ENCODE results near the gene CTSF.

CTSF gene

DNA sequence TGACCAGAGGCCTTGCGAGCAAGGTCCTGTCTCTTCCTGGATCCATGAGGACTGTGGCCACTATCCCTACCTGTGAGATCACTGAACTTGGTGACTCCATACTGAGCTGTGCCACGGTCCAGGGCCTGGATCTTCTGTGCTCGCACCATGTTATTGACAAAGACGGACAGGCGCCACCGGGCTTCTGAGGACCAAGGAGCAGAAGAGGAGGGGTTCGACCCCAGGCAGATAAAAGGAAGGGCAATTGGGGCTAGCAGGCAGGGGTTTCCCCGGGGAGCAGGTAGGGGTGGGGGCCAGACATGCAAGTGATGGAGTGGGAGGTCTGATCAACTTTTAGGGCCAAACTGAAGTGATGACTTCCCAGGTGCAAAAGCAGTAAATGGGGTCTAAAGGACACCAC, 2.2 kb downstream of the CTSF start:
- CTCF ChIA-PET: interaction anchor here (1.3 to 3.9 kb wide), 2 partner anchors 14 to 78 kb away, joined by 3 to 14 read pairs; no protein-coding TSS in a partner anchor
- POLR2A ChIA-PET: interaction anchor here (0.6 kb wide), 1 partner anchor 286 kb away, joined by 3 read pairs; no protein-coding TSS in a partner anchor
- WGBS (ENCODE audit: insufficient coverage): 100% methylated on average over 5 of the region's 8 CpGs

DNA sequence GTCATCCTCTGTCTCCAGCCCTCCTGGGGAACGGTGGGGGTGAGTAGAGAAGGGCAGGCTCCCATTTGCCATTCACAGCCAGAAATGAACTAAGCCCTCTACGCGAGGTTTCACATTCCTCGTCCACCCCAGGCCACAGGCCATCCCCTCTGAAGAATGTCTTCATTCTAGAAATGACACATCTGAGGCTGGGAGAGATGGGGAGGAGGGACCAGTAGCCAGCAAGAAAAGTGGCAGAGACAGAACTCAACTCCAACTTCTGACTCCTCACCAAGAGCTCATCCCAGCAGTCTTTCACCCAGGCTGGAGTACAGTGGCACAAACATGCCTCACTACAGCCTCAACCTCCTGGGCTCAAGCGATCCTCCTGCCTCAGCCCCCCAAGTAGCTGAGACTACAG, 3.4 kb downstream of the CTSF start:
- CTCF ChIA-PET: interaction anchor here (1.0 to 1.3 kb wide), 2 partner anchors 13 to 77 kb away, joined by 3 to 4 read pairs; no protein-coding TSS in a partner anchor
- POLR2A ChIA-PET: no interaction called here
- Histone ChIP-seq H3K4me3 (ENCODE audit: control insufficient read depth in 1 of 7, extremely low read depth in 1 of 7, insufficient read depth in 4 of 7, low read depth in 2 of 7, low read length in 6 of 7) (no peak overlapping the region), H3K4me1 (ENCODE audit: control extremely low read depth in 1 of 4, control insufficient read depth in 4 of 4, insufficient read depth in 4 of 4, low read length in 3 of 4) (peaks cover 0 to 14% (median 10%) of the 10 kb centered on the region in 4 experiments), H3K36me3 (ENCODE audit: control insufficient read depth in 4 of 4, insufficient read depth in 4 of 4, low read length in 3 of 4) (peaks cover 0 to 20% (median 5%) of the 10 kb centered on the region in 4 experiments), H3K9me3 (ENCODE audit: control extremely low read depth in 1 of 5, control insufficient read depth in 4 of 5, insufficient read depth in 2 of 5, low read depth in 1 of 5, low read length in 4 of 5) (no peaks in the 10 kb centered on the region), H3K27me3 (replicated peaks in 2 of 5; ENCODE audit: control insufficient read depth in 4 of 5, insufficient read depth in 5 of 5, low read length in 4 of 5) (peaks cover 0 to 4% (median 0%) of the 10 kb centered on the region in 5 experiments), H3K27ac (ENCODE audit: insufficient read depth in 1 of 2, low read depth in 1 of 2, low read length in 2 of 2, poor library complexity in 1 of 2, severe bottlenecking in 2 of 2) (no peak overlapping the region)
- DNase-seq: no peak
- 95% methylated on average over 4 of the region's 5 CpGs for WGBS (ENCODE audit: insufficient coverage)

More for the DNA sequence above, 2.2 kb downstream of the CTSF start:
- Histone ChIP-seq H3K27ac (ENCODE audit: insufficient read depth in 1 of 2, low read depth in 1 of 2, low read length in 2 of 2, poor library complexity in 1 of 2, severe bottlenecking in 2 of 2) (no peak overlapping the region), H3K36me3 (ENCODE audit: control insufficient read depth in 4 of 4, insufficient read depth in 4 of 4, low read length in 3 of 4) (peaks cover 0 to 20% (median 5%) of the 10 kb centered on the region in 4 experiments), H3K27me3 (replicated peaks in 2 of 5; ENCODE audit: control insufficient read depth in 4 of 5, insufficient read depth in 5 of 5, low read length in 4 of 5) (peaks cover 0 to 2% (median 0%) of the 10 kb centered on the region in 5 experiments), H3K4me1 (ENCODE audit: control extremely low read depth in 1 of 4, control insufficient read depth in 4 of 4, insufficient read depth in 4 of 4, low read length in 3 of 4) (peaks cover 0 to 14% (median 10%) of the 10 kb centered on the region in 4 experiments), H3K4me3 (ENCODE audit: control insufficient read depth in 1 of 7, extremely low read depth in 1 of 7, insufficient read depth in 4 of 7, low read depth in 2 of 7, low read length in 6 of 7) (no peak overlapping the region), H3K9me3 (ENCODE audit: control extremely low read depth in 1 of 5, control insufficient read depth in 4 of 5, insufficient read depth in 2 of 5, low read depth in 1 of 5, low read length in 4 of 5) (no peaks in the 10 kb centered on the region)
- DNase-seq: no peak

DNA sequence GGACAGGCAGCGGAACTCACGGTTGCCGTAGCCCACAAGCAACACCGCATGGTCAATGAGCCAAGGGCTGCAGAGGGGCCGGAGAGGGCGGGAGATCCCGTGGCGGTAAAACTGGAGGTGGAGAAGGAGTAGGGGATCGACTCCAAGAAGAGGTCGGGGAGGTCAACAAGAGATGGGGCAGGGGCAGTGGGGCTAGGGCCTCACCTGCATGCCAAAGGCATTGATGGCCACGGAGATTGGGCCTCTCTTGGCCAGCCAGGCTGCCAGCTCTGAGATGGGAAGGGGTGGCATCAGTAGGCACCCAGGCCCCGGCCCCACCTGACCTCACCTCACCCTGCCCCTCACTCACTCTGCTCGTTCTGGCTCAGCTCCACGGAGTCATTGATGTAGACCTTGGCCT, 3.9 kb downstream of the CTSF start:
- peaks cover 0 to 20% (median 5%) of the 10 kb centered on the region in 4 experiments for H3K36me3 ChIP-seq (ENCODE audit: control insufficient read depth in 4 of 4, insufficient read depth in 4 of 4, low read length in 3 of 4)
- 96% methylated on average over 13 of the region's 14 CpGs for WGBS (ENCODE audit: insufficient coverage)
- H3K4me3 ChIP-seq (ENCODE audit: control insufficient read depth in 1 of 7, extremely low read depth in 1 of 7, insufficient read depth in 4 of 7, low read depth in 2 of 7, low read length in 6 of 7): no peak overlapping the region
- no peaks in the 10 kb centered on the region for H3K9me3 ChIP-seq (ENCODE audit: control extremely low read depth in 1 of 5, control insufficient read depth in 4 of 5, insufficient read depth in 2 of 5, low read depth in 1 of 5, low read length in 4 of 5)
- H3K27ac ChIP-seq (ENCODE audit: insufficient read depth in 1 of 2, low read depth in 1 of 2, low read length in 2 of 2, poor library complexity in 1 of 2, severe bottlenecking in 2 of 2): no peak overlapping the region
- ChIA-PET CTCF (interaction anchor here (1.0 kb wide), 1 partner anchor 14 kb away, joined by 4 read pairs; no protein-coding TSS in a partner anchor), POLR2A (no interaction called here)
- H3K4me1 ChIP-seq (ENCODE audit: control extremely low read depth in 1 of 4, control insufficient read depth in 4 of 4, insufficient read depth in 4 of 4, low read length in 3 of 4): peaks cover 0 to 14% (median 10%) of the 10 kb centered on the region in 4 experiments
- no peak for DNase-seq
- peaks cover 0 to 4% (median 0%) of the 10 kb centered on the region in 5 experiments for H3K27me3 ChIP-seq (replicated peaks in 2 of 5; ENCODE audit: control insufficient read depth in 4 of 5, insufficient read depth in 5 of 5, low read length in 4 of 5)

DNA sequence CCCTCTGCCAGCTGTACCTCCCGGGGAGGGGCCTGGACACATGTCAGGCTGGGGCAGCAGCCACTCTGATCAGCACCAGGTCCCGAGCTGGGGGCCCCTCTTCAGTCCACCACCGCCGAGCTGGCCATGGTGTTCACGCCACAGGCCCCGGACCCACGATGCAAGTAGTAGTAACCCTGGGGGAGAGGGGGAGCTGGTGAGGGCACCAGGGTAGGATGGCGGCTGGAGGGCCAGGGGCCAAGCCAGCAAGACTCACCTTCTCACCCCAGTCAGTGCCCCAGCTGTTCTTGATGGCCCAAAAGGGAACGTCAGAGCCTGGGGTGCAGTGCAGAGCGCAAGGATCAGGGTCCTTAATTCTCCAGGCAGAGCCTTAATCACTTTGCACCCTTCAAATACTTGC, 4.6 kb downstream of the CTSF start:
- H3K9me3 ChIP-seq (ENCODE audit: control extremely low read depth in 1 of 5, control insufficient read depth in 4 of 5, insufficient read depth in 2 of 5, low read depth in 1 of 5, low read length in 4 of 5): no peaks in the 10 kb centered on the region
- no peak for DNase-seq
- ChIA-PET CTCF (interaction anchor here (1.0 to 2.1 kb wide), 3 partner anchors 14 to 115 kb away, joined by 3 to 11 read pairs (median 3); no protein-coding TSS in a partner anchor), POLR2A (no interaction called here)
- peaks cover 0 to 20% (median 5%) of the 10 kb centered on the region in 4 experiments for H3K36me3 ChIP-seq (ENCODE audit: control insufficient read depth in 4 of 4, insufficient read depth in 4 of 4, low read length in 3 of 4)
- peaks cover 0 to 5% (median 4%) of the 10 kb centered on the region in 5 experiments for H3K27me3 ChIP-seq (replicated peaks in 2 of 5; ENCODE audit: control insufficient read depth in 4 of 5, insufficient read depth in 5 of 5, low read length in 4 of 5)
- no peak overlapping the region for H3K27ac ChIP-seq (ENCODE audit: insufficient read depth in 1 of 2, low read depth in 1 of 2, low read length in 2 of 2, poor library complexity in 1 of 2, severe bottlenecking in 2 of 2)
- WGBS (ENCODE audit: insufficient coverage): 93% methylated on average over 6 of the region's 10 CpGs
- no peak overlapping the region for H3K4me3 ChIP-seq (ENCODE audit: control insufficient read depth in 1 of 7, extremely low read depth in 1 of 7, insufficient read depth in 4 of 7, low read depth in 2 of 7, low read length in 6 of 7)
- peaks cover 0 to 17% (median 12%) of the 10 kb centered on the region in 4 experiments for H3K4me1 ChIP-seq (ENCODE audit: control extremely low read depth in 1 of 4, control insufficient read depth in 4 of 4, insufficient read depth in 4 of 4, low read length in 3 of 4)

DNA sequence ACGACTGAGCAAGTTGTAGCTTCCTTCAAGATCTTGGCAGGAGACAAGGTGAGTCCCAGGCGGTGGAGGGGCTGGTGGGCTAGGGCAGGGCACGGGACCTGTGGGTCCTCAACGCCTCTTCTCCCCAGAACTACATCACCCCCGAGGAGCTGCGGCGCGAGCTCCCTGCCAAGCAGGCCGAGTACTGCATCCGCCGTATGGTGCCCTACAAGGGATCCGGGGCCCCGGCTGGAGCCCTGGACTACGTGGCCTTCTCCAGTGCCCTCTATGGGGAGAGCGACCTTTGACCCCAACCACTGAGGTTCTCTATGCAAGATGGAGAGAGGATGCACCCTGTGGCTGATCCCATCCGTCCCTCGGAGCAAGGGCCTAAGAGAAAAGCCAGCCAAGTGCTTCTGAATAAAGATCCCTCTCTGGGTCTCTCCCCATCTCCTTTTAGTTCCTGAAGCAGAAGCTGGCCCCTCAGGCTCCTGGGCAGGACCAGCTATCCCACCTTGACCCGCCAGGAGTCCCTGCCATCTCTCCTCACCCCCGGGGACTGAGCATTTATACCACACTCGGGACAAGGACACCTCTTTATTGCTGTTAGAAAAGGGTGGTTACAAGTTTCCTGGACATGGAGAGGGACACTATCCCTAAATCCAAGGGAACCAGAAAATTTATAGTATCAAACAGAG, 5.4 kb downstream of the CTSF start:
- ChIA-PET POLR2A (no interaction called here), CTCF (interaction anchor here (1.0 to 2.1 kb wide), 4 partner anchors 10 to 116 kb away, joined by 3 to 11 read pairs (median 4); no protein-coding TSS in a partner anchor)
- 96% methylated on average over 20 of the region's 20 CpGs for WGBS (ENCODE audit: insufficient coverage)
- Histone ChIP-seq H3K36me3 (ENCODE audit: control insufficient read depth in 4 of 4, insufficient read depth in 4 of 4, low read length in 3 of 4) (peaks cover 0 to 20% (median 5%) of the 10 kb centered on the region in 4 experiments), H3K4me1 (ENCODE audit: control extremely low read depth in 1 of 4, control insufficient read depth in 4 of 4, insufficient read depth in 4 of 4, low read length in 3 of 4) (peaks cover 0 to 10% (median 6%) of the 10 kb centered on the region in 4 experiments), H3K9me3 (ENCODE audit: control extremely low read depth in 1 of 5, control insufficient read depth in 4 of 5, insufficient read depth in 2 of 5, low read depth in 1 of 5, low read length in 4 of 5) (no peaks in the 10 kb centered on the region), H3K4me3 (ENCODE audit: control insufficient read depth in 1 of 7, extremely low read depth in 1 of 7, insufficient read depth in 4 of 7, low read depth in 2 of 7, low read length in 6 of 7) (no peak overlapping the region), H3K27me3 (replicated peaks in 2 of 5; ENCODE audit: control insufficient read depth in 4 of 5, insufficient read depth in 5 of 5, low read length in 4 of 5) (peaks cover 0 to 12% (median 4%) of the 10 kb centered on the region in 5 experiments), H3K27ac (ENCODE audit: insufficient read depth in 1 of 2, low read depth in 1 of 2, low read length in 2 of 2, poor library complexity in 1 of 2, severe bottlenecking in 2 of 2) (no peak overlapping the region)
- no peak for DNase-seq

DNA sequence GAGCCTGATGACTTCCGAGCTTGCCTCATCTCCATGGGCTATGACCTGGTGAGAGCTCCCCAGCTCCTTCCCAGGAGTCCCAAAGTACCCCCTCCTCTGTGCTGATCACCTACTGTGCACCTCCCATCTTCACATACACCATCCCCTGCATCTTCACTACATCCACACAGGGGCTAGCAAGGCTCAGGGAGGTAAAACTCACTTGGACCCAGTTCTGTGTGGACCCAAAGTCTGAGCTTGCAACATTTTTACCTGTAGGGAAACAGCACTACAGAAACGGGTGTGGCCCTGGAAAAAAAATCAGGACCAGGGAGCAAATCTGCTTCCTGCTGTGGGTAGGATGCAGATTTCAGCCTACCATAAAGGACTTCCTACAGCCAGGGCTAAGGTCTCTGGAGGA, 6.1 kb downstream of the CTSF start:
- H3K9me3 ChIP-seq (ENCODE audit: control extremely low read depth in 1 of 5, control insufficient read depth in 4 of 5, insufficient read depth in 2 of 5, low read depth in 1 of 5, low read length in 4 of 5): no peaks in the 10 kb centered on the region
- 93% methylated on average over 1 of the region's 2 CpGs for WGBS (ENCODE audit: insufficient coverage)
- CTCF ChIA-PET: interaction anchor here (1.4 to 2.1 kb wide), 3 partner anchors 10 to 16 kb away, joined by 4 to 11 read pairs (median 4); partner anchors contain the start of gene ZDHHC24
- POLR2A ChIA-PET: interaction anchor here (0.7 kb wide), 1 partner anchor 42 kb away, joined by 4 read pairs; no protein-coding TSS in a partner anchor
- H3K36me3 ChIP-seq (ENCODE audit: control insufficient read depth in 4 of 4, insufficient read depth in 4 of 4, low read length in 3 of 4): peaks cover 0 to 20% (median 5%) of the 10 kb centered on the region in 4 experiments
- no peak overlapping the region for H3K27ac ChIP-seq (ENCODE audit: insufficient read depth in 1 of 2, low read depth in 1 of 2, low read length in 2 of 2, poor library complexity in 1 of 2, severe bottlenecking in 2 of 2)
- peaks cover 0 to 18% (median 6%) of the 10 kb centered on the region in 5 experiments for H3K27me3 ChIP-seq (replicated peaks in 2 of 5; ENCODE audit: control insufficient read depth in 4 of 5, insufficient read depth in 5 of 5, low read length in 4 of 5)
- peaks cover 0 to 4% (median 2%) of the 10 kb centered on the region in 4 experiments for H3K4me1 ChIP-seq (ENCODE audit: control extremely low read depth in 1 of 4, control insufficient read depth in 4 of 4, insufficient read depth in 4 of 4, low read length in 3 of 4)
- H3K4me3 ChIP-seq (ENCODE audit: control insufficient read depth in 1 of 7, extremely low read depth in 1 of 7, insufficient read depth in 4 of 7, low read depth in 2 of 7, low read length in 6 of 7): no peak overlapping the region
- DNase-seq: no peak

DNA sequence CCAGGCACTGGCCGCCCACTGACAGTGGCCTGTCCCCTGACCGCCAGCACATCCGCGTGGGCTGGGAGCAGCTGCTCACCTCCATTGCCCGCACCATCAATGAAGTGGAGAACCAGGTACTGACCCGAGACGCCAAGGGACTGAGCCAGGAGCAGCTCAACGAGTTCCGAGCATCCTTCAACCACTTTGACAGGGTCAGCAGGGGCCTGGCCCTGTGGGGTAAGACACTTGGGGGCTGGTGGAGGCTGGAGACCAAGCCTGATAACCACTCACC, 6.5 kb downstream of the CTSF start:
- ChIA-PET POLR2A (interaction anchor here (0.7 kb wide), 1 partner anchor 42 kb away, joined by 4 read pairs; no protein-coding TSS in a partner anchor), CTCF (interaction anchor here (1.7 to 2.1 kb wide), 2 partner anchors 16 kb away, joined by 4 to 11 read pairs; partner anchors contain the start of gene ZDHHC24)
- Histone ChIP-seq H3K27me3 (replicated peaks in 2 of 5; ENCODE audit: control insufficient read depth in 4 of 5, insufficient read depth in 5 of 5, low read length in 4 of 5) (peaks cover 0 to 18% (median 6%) of the 10 kb centered on the region in 5 experiments), H3K4me3 (ENCODE audit: control insufficient read depth in 1 of 7, extremely low read depth in 1 of 7, insufficient read depth in 4 of 7, low read depth in 2 of 7, low read length in 6 of 7) (no peak overlapping the region), H3K9me3 (ENCODE audit: control extremely low read depth in 1 of 5, control insufficient read depth in 4 of 5, insufficient read depth in 2 of 5, low read depth in 1 of 5, low read length in 4 of 5) (no peaks in the 10 kb centered on the region), H3K36me3 (ENCODE audit: control insufficient read depth in 4 of 4, insufficient read depth in 4 of 4, low read length in 3 of 4) (peaks cover 0 to 20% (median 5%) of the 10 kb centered on the region in 4 experiments), H3K27ac (ENCODE audit: insufficient read depth in 1 of 2, low read depth in 1 of 2, low read length in 2 of 2, poor library complexity in 1 of 2, severe bottlenecking in 2 of 2) (no peak overlapping the region), H3K4me1 (ENCODE audit: control extremely low read depth in 1 of 4, control insufficient read depth in 4 of 4, insufficient read depth in 4 of 4, low read length in 3 of 4) (peaks cover 0 to 4% (median 2%) of the 10 kb centered on the region in 4 experiments)
- no peak for DNase-seq
- WGBS (ENCODE audit: insufficient coverage): 94% methylated on average over 8 of the region's 9 CpGs
